PC-3 (cell line): Measurements from ENCODE around the gene LIF. TPM values are rescaled to one million over a fixed set of nuclear protein-coding genes. Genes with fewer than 3 reads are reported as not detected.
"Not testable (repeated sequence)": the region's sequence is repeated elsewhere in the genome, so short reads cannot be mapped to it uniquely, and the experiment has no call there.

ENCODE experiments used
- ATAC-seq: fragments of 200-7000 bp; cut with Tn5 transposase; 2 replicates; pipeline ENCODE4 v1.9.1; 2020; ENCODE audit warnings: mild to moderate bottlenecking, moderate library complexity
- BruUV-seq: library from RNA; stranded (reverse); fragments of 400-500 nt; replicated peaks from 2 replicates; lab custom pipeline; 2021; lab: Mats Ljungman, UMichigan
- CTCF ChIA-PET: fragments of 300-600 bp; sonication (Branson Sonifier 250); formaldehyde crosslinking; loops from one replicate; lab custom pipeline; 2022; ENCODE audit warnings: antibody characterized with exemption; lab: Charles Lee
- POLR2A ChIA-PET: fragments of 300-600 bp; sonication (Branson Sonifier 250); formaldehyde crosslinking; loops from one replicate; lab custom pipeline; 2022; ENCODE audit warnings: antibody characterized with exemption; ENCODE audit not compliant: unreplicated experiment; lab: Charles Lee
- DNase-seq: peaks from one replicate; pipeline ENCODE4 v3.0.0-alpha.2; 2015
- H2AFZ ChIP-seq: fragments of 300-600 bp; sonication (generic); 2 replicates; pipeline ENCODE4 v1.6.0; 2016; ENCODE audit warnings: antibody characterized with exemption, low read length
- H3F3A ChIP-seq: fragments of 300-600 bp; sonication (generic); one replicate; pipeline ENCODE4 v1.6.0; 2017; ENCODE audit warnings: antibody characterized with exemption, low read length, control low read depth, mild to moderate bottlenecking; ENCODE audit not compliant: unreplicated experiment
- H3K27ac ChIP-seq: fragments of 300-600 bp; sonication (generic); 2 replicates; pipeline ENCODE4 v1.5.1; 2016; ENCODE audit warnings: mild to moderate bottlenecking, low read length
- H3K27me3 ChIP-seq: fragments of 300-600 bp; sonication (generic); 2 replicates; pipeline ENCODE4 v1.6.1; 2016; ENCODE audit warnings: low read length, mixed read lengths
- H3K36me3 ChIP-seq: fragments of 300-600 bp; sonication (generic); 2 replicates; pipeline ENCODE4 v1.6.1; 2016; ENCODE audit warnings: low read depth, mixed run types, low read length, mixed read lengths
- H3K4me1 ChIP-seq: fragments of 300-600 bp; sonication (generic); 2 replicates; pipeline ENCODE4 v1.5.1; 2016; ENCODE audit warnings: low read length; ENCODE audit not compliant: insufficient read depth
- H3K4me2 ChIP-seq: fragments of 300-600 bp; sonication (generic); 2 replicates; pipeline ENCODE4 v1.6.0; 2016; ENCODE audit warnings: low read length
- H3K4me3 ChIP-seq: fragments of 300-600 bp; sonication (generic); 2 replicates; pipeline ENCODE4 v1.5.1; 2016; ENCODE audit warnings: mild to moderate bottlenecking, low read length, mixed read lengths
- H3K79me2 ChIP-seq: fragments of 300-600 bp; sonication (generic); 2 replicates; pipeline ENCODE4 v1.6.1; 2017; ENCODE audit warnings: low read length, mixed read lengths
- H3K9ac ChIP-seq: fragments of 300-600 bp; sonication (generic); 2 replicates; pipeline ENCODE4 v1.6.0; 2016; ENCODE audit warnings: mild to moderate bottlenecking, low read length
- H3K9me2 ChIP-seq: fragments of 300-600 bp; sonication (generic); replicated peaks from 2 replicates; pipeline ENCODE4 v1.6.1; 2016; ENCODE audit warnings: mixed run types, low read length, mixed read lengths
- H3K9me3 ChIP-seq: fragments of 300-600 bp; sonication (generic); 2 replicates; pipeline ENCODE4 v1.6.1; 2016; ENCODE audit warnings: low read length, mixed read lengths
- H4K20me1 ChIP-seq: fragments of 300-600 bp; sonication (generic); 2 replicates; pipeline ENCODE4 v1.6.1; 2016; ENCODE audit warnings: low read length, mixed read lengths
- EZH2 ChIP-seq: fragments of 300-600 bp; sonication (generic); IDR thresholded peaks from one replicate; pipeline ENCODE4 v1.6.1; 2017; ENCODE audit warnings: antibody characterized with exemption, mild to moderate bottlenecking, low read length; ENCODE audit not compliant: unreplicated experiment
- EZH2phosphoT487 ChIP-seq: fragments of 300-600 bp; sonication (generic); IDR thresholded peaks from 2 replicates; pipeline ENCODE4 v1.6.1; 2018; ENCODE audit warnings: mild to moderate bottlenecking, antibody characterized with exemption, low read length, borderline replicate concordance
- intact Hi-C: fragments of 100-400 bp; cut with micrococcal nuclease; formaldehyde crosslinking; loops from 2 replicates; pipeline ENCODE4 v1.9.0; 2023
- total RNA-seq: library from RNA; depleted of rRNA; stranded (reverse); fragments of >200 nt; gene quantifications from 2 replicates; pipeline ENCODE4 v1.2.3, GENCODE V29; 2014
- TF ChIP-seq, protein P1 (sequence below): fragments of 300-600 bp; sonication (generic); conservative IDR thresholded peaks from 2 replicates; pipeline ENCODE4 v1.5.1; 2017; ENCODE audit warnings: antibody characterized with exemption, low read depth, mild to moderate bottlenecking, low read length

LIF gene
- total RNA-seq, 1 experiment from 2014 or later = 64.1 TPM

DNA sequence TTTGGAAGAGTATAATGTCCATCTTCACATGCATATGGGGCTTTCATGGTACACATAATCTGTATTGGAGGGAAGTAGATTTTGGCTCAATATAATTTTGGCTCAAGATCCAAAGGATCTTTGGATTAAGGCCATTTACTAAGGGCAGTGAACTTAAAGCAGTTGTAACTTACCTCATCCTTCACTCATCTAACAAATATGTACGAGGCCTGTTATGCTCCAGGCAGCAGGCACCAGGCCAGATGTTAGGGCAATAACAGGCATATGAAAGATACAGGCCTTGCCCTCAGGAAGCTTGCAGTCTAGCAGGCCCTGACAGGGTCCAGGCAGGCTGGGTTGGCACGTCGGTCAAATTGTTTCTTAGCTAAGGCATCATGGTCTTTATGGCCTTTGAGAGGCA lies 44.6 kb downstream of the LIF start:
- H3K9me2 ChIP-seq = no peaks in the 10 kb centered on the region
- TF ChIP-seq, protein P1, sequence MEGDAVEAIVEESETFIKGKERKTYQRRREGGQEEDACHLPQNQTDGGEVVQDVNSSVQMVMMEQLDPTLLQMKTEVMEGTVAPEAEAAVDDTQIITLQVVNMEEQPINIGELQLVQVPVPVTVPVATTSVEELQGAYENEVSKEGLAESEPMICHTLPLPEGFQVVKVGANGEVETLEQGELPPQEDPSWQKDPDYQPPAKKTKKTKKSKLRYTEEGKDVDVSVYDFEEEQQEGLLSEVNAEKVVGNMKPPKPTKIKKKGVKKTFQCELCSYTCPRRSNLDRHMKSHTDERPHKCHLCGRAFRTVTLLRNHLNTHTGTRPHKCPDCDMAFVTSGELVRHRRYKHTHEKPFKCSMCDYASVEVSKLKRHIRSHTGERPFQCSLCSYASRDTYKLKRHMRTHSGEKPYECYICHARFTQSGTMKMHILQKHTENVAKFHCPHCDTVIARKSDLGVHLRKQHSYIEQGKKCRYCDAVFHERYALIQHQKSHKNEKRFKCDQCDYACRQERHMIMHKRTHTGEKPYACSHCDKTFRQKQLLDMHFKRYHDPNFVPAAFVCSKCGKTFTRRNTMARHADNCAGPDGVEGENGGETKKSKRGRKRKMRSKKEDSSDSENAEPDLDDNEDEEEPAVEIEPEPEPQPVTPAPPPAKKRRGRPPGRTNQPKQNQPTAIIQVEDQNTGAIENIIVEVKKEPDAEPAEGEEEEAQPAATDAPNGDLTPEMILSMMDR = no peak
- TF ChIP-seq EZH2 (no peak), EZH2phosphoT487 (no peak)
- BruUV-seq = no TSS peak
- ChIA-PET POLR2A (interaction anchor here (0.6 to 0.7 kb wide), 2 partner anchors 8 to 23 kb away, joined by 3 read pairs; no protein-coding TSS in a partner anchor), CTCF (no interaction called here)
- H3K27ac ChIP-seq = peak overlapping the region; percentile 100
- intact Hi-C loops = no loop called here
- peak overlapping the region; percentile 97 for H3K9ac ChIP-seq
- H3K4me1 ChIP-seq = peaks cover 56% of the 10 kb centered on the region
- H3K36me3 ChIP-seq = no peaks in the 10 kb centered on the region
- H3K79me2 ChIP-seq = peaks cover 15% of the 10 kb centered on the region; the same call in 1 of the 2 replicates
- H4K20me1 ChIP-seq = no peaks in the 10 kb centered on the region
- H3K4me2 ChIP-seq = no peak overlapping the region
- peaks cover 27% of the 10 kb centered on the region for H3F3A ChIP-seq
- H3K9me3 ChIP-seq = peaks cover 3% of the 10 kb centered on the region; the same call in 1 of the 2 replicates
- H3K4me3 ChIP-seq = no peak overlapping the region
- no peaks in the 10 kb centered on the region for H3K27me3 ChIP-seq
- no peak overlapping the region for H2AFZ ChIP-seq
- DNase-seq (peak; percentile 78), ATAC-seq (no peak)

DNA sequence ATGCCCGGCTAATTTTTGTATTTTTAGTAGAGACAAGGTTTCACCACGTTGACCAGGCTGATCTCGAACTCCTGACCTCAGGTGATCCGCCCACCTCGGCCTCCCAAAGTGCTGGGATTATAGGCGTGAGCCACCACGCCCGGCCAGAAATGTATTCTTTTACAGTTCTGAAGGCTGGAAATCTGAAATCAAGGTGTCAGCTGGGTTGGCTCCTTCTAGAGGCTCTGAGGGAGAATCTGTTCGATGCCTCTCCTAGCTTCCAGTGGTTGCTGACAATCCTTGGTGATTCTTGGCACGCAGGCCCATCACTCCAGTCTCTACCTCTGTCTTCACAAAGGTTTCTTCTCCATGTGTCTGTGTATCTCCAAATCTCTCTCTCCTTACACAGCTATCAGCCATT lies 45.7 kb downstream of the LIF start:
- ATAC-seq, intact Hi-C loops, H2AFZ ChIP-seq, H3K4me2 ChIP-seq, H3K27me3 ChIP-seq, H3K9me2 ChIP-seq, POLR2A ChIA-PET, H3K9me3 ChIP-seq, DNase-seq, BruUV-seq, H4K20me1 ChIP-seq, CTCF ChIA-PET, H3K4me3 ChIP-seq, H3K36me3 ChIP-seq: not testable (repeated sequence)
- peaks cover 15% of the 10 kb centered on the region; the same call in 1 of the 2 replicates for H3K79me2 ChIP-seq
- H3K27ac ChIP-seq = peak overlapping the region; percentile 100
- H3K4me1 ChIP-seq = peaks cover 53% of the 10 kb centered on the region
- peaks cover 25% of the 10 kb centered on the region for H3F3A ChIP-seq
- peak overlapping the region; percentile 97; the same call in 1 of the 2 replicates for H3K9ac ChIP-seq

DNA sequence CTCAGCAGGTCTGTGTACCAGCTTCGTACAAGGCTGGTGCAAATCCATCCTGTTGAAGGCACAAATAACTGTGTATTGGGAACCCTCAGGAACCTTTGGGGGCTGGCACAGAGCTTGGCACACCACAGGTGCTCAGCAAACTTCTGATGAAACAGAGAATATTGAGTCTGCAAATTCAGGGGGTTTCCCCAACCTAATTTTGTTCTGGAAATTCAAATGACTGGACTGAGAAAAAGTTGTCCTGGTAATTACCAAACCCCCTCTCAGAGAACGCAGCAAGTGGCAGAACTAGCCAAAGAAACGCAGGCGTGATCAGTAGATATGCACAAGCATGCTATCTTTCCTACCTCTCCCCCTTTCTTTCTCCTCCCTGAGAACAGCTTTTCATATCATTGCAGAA lies 47.6 kb downstream of the LIF start:
- peak overlapping the region; percentile 92; the same call in 1 of the 2 replicates for H3K9ac ChIP-seq
- H4K20me1 ChIP-seq = no peaks in the 10 kb centered on the region
- no peak overlapping the region for H3K4me2 ChIP-seq
- no peak overlapping the region for H2AFZ ChIP-seq
- peaks cover 3% of the 10 kb centered on the region; the same call in 1 of the 2 replicates for H3K9me3 ChIP-seq
- peaks cover 19% of the 10 kb centered on the region for H3F3A ChIP-seq
- CTCF ChIA-PET = no interaction called here
- no peaks in the 10 kb centered on the region for H3K27me3 ChIP-seq
- BruUV-seq = no TSS peak
- no peak overlapping the region for H3K4me3 ChIP-seq
- H3K36me3 ChIP-seq = no peaks in the 10 kb centered on the region
- H3K9me2 ChIP-seq = no peaks in the 10 kb centered on the region
- ATAC-seq (no peak), DNase-seq (no peak)
- POLR2A ChIA-PET = interaction anchor here (0.6 kb wide), 1 partner anchor 14 kb away, joined by 5 read pairs; no protein-coding TSS in a partner anchor
- H3K79me2 ChIP-seq = peaks cover 6% of the 10 kb centered on the region; the same call in 1 of the 2 replicates
- H3K27ac ChIP-seq = peak overlapping the region; percentile 99
- H3K4me1 ChIP-seq = peaks cover 56% of the 10 kb centered on the region
- TF ChIP-seq, protein P1 = no peak
- TF ChIP-seq EZH2phosphoT487 (no peak), EZH2 (no peak)
- intact Hi-C loops = no loop called here
